Embryonic facial prominence (tissue), 1 donor: ENCODE data around the gene TEDDM1.
A peak's percentile ranks its signal among the peaks of the same experiment; 100 is the strongest.

ENCODE experiments used
- DNase-seq: peaks from one replicate; pipeline ENCODE4 v3.0.0-alpha.2; 2016; ENCODE audit errors: extremely low spot score

The TEDDM1 gene

DNA sequence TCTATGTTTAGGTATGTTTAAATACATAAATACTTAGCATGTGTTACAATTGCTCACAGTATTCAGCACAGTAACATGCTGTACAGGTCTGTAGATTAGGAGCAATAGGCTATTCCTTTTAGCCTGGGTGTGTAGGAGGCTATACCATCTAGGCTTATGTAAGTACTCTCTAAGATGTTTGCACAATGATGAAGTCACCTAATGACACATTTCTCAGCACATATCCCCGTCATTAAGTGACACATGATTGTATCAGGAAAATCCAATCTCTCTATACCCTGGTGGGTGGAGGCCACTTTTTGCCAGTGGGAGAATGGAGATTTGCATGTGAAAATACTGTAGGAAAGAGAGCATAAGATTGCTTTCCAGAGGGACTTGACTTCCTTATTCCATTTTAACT is 5.5 kb upstream of the TEDDM1 start:
- DNase-seq, result no peak

- no peak for DNase-seq
These were observed 5.1 kb upstream of the TEDDM1 start for GRCh38 chr1:182405578-182405977.

- no peak for DNase-seq
These were observed 4.3 kb upstream of the TEDDM1 start for GRCh38 chr1:182404781-182405180.

- no peak for DNase-seq
These were observed 2.6 kb downstream of the TEDDM1 start for GRCh38 chr1:182397653-182398393.

- DNase-seq, result no peak
These were observed 4.6 kb downstream of the TEDDM1 start for GRCh38 chr1:182395906-182396305.

DNA sequence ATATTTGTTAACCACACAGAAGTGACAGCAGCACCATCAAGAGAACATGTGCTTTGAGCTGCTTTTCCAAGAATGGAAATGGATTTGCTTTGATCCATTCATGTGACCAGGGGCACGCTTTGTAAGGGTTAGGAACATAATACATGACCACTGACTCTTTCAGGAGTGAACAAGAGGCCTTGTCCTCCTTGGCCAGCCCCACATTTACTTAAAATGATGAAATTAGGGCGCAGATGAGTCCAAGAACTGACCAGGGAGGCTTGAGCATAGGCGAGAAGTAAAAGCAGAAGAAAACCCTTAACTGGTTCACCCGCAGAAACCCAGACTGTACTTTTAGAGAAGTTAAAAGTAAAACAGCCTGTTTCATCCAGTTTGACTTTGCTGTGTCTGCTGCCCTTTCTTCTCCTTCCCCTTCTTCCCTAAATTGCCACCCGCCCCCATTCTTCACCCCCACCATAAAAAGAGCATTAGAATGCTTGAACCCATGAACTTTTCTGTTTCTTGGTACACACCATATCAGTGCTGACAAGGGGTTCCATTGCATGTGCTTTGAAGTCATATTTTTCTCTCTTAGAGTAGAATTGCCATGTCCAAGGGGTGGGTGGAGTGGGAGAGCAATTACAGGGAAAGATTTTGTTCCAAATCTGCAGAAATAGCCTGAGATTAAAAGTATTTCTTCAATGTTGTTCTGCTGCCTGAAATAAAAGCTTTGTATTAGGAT is 6.3 kb downstream of the TEDDM1 start:
- DNase-seq, result no peak

GRCh38 chr1:182392050-182393028 is 8.1 kb downstream of the TEDDM1 start:
- DNase-seq, result no peak

DNA sequence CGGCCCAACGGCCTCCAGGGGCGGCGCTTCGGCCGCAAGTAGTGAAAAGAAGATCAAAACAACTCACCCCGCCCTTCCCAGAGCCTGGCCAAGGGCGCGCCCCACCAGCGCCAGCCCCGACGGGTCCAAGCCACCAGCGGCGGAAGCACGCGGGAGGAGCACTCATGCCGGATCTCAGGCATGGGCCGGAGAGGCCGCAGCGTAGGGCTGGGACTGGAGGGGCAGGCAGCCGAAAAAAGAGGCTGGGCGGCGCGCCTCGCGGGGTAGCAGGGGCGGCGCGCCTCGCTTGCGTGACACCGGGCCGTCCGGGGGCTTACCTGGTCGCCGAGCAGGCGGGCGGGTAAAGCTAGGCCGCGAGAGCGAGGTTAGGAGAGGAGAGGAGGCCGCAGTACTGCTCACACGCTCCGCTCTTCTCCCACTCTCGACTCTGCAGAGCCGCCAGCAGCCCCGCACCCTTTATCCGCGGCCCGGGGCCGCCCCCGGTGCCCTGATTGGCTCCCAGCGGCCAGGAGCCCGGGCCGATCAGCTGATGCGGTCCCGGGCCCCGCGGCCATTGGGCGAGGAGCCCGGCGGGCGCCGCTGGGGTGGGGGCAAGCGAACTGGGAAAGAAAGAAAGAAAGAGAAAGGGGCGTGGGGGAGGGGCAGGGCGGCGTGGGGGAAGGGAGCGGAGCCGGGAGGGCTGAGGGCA is 9.0 kb downstream of the TEDDM1 start, which contains the start of gene GLUL:
Gene GLUL, minus strand, starts transcription at position 429 of the 688 bp plus-strand sequence. CDS start 3,053 bp downstream, outside the sequence.
- DNase-seq, result peak; percentile 85

DNA sequence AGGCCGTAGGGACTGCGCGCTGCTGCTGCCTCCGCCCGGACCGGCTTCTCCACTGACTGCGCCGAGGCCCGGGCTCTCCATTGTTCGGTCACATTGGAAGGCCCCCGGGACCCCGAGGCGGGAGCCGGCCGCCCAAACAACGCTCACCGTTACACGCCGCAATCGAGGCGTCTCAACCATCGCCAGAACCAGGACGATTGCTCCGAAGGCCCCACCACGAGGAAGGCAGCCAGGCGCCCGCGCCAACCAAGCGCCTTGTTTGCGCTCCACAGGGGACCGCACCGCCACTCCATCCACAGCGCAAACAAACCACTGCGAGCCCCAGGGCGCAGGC is 9.5 kb downstream of the TEDDM1 start:
- no peak for DNase-seq

DNA sequence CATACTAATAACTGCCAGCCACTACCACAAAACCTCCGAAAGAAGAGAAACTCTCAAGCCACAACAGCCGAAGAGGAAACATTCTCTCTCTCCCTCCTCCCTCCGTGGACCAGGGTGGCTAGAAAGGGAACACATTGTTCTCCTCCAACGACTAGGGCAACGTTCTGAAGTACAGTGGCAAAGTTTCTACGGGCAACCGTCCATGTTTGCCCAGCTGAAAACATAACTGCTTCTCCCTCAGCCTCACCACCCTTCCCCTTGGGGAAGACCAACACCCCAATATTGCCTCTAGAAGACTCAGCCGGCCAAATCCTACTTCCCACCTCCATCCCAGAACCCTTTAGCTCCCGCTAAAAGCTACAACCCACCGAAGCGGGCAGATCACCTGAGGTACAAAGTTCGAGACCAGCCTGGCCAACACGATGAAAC is 10.8 kb downstream of the TEDDM1 start:
- DNase-seq, result no peak

DNA sequence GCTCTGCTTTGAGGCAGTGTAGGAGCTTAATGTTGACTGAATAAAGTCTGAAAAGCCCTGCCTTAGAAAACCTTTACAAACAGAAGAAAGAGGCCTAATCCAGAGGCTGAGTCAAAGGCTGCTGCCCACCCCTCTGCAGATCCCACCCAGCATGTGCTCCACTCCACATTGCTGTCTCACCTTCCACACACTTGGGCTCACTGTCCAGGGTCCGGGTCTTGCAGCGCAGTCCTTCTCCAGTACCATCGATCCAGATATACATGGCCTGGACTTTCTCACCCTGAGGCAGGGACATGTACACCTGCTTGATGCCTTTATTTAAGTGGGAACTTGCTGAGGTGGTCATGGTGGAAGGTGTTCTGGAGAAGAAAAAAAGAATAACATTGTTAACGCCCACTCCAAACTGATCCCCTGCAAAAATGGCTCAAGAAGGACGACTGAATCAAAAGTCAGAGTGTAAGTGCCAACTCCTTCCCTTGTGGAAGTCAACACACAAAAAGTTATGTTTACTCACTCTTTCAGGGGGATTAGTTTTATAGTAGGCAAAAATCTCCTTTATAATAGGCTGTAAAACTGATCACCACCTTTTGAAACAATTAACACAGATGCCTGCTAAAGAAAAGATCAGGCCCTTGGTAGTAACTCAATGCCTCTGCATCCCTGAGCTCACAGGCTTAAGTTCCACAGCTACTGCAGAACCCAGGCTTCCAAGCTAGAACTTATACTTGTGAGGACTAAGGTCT is 11.9 kb downstream of the TEDDM1 start:
- no peak for DNase-seq

GRCh38 chr1:182387566-182387965 is 12.9 kb downstream of the TEDDM1 start:
- no peak for DNase-seq

- no peak for DNase-seq
These were observed 13.5 kb downstream of the TEDDM1 start for GRCh38 chr1:182386980-182387379.

DNA sequence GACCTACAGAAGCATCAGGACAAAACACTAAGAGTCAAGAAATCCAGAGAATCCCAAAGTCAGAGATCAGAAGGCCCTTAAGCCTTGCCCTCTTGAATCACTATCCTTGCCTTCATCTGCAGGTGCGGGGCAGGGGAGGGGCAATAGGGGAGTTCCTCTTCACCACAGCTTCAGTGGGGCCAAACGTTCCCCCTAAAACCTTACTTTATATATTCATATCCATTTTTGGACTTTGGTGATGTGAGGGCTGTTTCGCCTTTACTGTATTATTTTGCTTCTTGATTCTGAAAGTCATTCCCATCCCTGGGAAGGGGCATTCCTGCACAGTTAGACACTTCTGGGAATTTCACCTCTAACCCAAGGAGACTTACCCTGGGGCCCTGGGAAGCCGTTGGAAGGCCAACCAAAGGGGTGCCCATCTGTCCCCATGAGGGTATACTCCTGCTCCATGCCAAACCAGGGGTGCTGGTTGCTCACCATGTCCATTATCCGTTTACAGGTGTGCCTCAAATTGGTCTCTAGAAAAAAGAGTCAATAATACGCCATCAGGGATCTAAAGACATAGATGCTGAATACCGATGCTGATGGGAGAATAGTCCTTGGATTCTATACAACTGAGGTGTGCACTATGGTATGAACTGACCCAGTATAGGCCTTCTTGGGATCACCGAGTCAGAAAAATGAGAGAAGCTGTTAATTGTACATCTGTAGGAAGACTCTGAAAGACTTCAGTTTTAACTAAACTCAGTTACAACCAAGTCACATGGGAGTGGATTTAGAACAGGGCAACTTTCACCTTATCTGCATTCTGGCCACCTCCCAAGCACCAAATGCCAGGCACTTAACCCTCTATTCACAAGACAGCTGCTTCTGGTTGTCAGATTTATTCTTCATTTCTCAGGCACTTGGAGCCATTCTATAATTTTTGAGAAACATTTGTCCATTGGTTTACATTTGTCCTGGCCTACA is 14.3 kb downstream of the TEDDM1 start:
- DNase-seq, result no peak

DNA sequence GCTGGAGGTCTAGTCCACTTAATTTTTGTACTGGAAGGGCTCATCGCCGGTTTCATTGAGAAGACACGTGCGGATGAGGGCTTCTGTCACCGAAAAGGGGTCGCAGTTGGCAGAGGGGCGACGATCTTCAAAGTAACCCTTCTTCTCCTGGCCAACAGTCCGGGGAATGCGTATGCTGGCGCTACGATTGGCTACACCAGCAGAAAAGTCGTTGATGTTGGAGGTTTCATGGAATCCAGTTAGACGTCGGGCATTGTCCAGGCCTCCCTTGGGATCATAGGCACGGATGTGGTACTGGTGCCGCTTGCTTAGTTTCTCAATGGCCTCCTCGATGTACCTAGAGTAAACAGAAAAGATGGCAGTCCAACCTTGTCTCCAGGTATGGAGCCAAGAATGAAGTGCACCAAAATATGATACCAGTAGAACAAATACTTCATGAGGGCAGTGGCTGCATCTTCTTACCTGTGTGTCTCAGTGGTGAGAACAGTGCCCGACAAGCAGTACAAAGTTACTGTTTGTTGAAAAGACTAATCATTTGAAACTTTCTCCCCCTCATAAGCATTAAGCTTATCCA is 16.0 kb downstream of the TEDDM1 start:
- no peak for DNase-seq

DNA sequence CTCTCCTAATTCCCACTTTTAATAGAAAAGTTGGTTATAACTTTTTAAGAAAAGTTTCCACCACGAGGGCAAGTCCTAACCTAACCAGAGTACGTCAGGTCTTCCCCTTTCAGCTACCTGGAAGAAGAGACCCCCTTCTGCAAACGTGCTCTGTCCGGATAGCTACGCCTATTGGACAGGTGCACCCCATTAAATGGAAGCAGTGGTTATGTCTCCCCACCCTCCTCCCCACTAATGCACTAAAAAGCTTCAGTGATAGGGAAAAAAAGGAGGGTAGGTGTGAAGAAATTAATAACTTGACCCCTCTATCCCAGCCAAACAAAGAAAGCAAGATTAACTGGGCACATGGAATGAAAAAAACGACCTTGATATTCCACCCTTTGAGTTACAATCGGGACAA is 16.5 kb downstream of the TEDDM1 start:
- no peak for DNase-seq

- DNase-seq, result no peak
These were observed 17.3 kb downstream of the TEDDM1 start for GRCh38 chr1:182383037-182383661.

DNA sequence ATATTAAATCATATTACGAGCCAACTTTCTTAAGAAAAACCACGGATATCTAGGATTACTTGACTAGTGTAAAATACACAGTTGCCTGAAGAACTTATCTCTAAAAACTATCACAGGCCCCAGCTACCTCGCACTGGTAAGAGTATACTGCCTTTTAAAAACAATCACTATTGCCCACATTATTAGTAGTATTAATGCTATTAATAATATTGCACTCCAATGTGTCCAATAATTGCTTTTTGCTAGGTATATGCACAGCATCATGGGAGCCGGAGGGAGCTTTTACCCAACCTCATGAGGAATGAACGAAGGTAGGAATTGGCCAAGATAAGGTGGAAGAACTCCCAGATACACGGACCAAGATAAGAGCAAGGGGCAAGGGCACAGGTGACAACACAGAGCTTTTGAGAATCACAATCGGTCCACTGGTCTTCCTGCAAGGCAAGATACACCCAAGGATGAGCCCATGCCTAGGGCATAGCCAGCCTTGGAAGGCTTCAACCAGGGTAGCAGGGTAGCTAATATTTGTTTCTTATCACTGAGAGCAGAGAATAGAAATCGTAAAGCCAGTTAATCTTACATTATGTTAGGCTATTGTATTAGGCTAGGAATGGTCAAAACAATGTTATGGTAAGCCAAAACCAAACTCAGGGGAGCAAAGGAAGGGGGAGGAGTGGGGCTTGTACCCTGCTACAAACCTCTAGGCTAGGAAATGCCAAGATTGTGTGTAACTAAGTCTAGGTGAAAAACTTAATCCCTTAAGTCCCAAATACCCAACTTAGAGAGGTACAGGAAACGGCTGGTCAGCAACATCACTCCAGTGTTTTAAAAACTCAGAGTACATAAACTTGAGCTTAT is 18.3 kb downstream of the TEDDM1 start:
- no peak for DNase-seq
